Measurements from ENCODE around the gene MAP2. TPM values are rescaled to one million over a fixed set of nuclear protein-coding genes. Genes with fewer than 3 reads are reported as not detected.
A peak's percentile ranks its signal among the peaks of the same experiment; 100 is the strongest.

The MAP2 gene
- total RNA-seq, result 16.5 and 18.2 TPM in 2 replicates
- long read RNA-seq, partial matches to known transcripts, result 3 of 17 reads
- long read RNA-seq, other reads (novel, unspliced or antisense), result 13 of 17 reads

- Mint-ChIP-seq H3K4me3 (ENCODE audit: low read depth) (peak within 1 kb of the TSS; percentile 85), H3K4me1 (ENCODE audit: low read depth) (peaks cover 12% of the 10 kb centered on the region), H3K27me3 (peaks cover 10% of the 10 kb centered on the region), H3K9me3 (ENCODE audit: low read depth) (no peaks in the 10 kb centered on the region), H3K36me3 (ENCODE audit: insufficient read depth) (no peaks in the 10 kb centered on the region), H3K27ac (peak within 1 kb of the TSS; percentile 86)
- peak; percentile 99 for TF ChIP-seq CTCF (IDR thresholded peaks at IDR 0.05; ENCODE audit: unreplicated experiment)
- DNase-seq (ENCODE audit: low spot score, unreplicated experiment), result peak; percentile 87
Measured at GRCh38 chr2:209423562-209424198, at the start of gene MAP2. MAP2 (plus strand) TSS chr2:209424047; CDS start chr2:209653171, 229,124 bp downstream.

- Mint-ChIP-seq H3K4me3 (ENCODE audit: low read depth) (no peak overlapping the region), H3K27ac (no peak overlapping the region), H3K4me1 (ENCODE audit: low read depth) (no peaks in the 10 kb centered on the region), H3K9me3 (ENCODE audit: low read depth) (peaks cover 25% of the 10 kb centered on the region), H3K36me3 (ENCODE audit: insufficient read depth) (peaks cover 7% of the 10 kb centered on the region), H3K27me3 (no peaks in the 10 kb centered on the region)
- no peak for DNase-seq (ENCODE audit: low spot score, unreplicated experiment)
- TF ChIP-seq CTCF (IDR thresholded peaks at IDR 0.05; ENCODE audit: unreplicated experiment), result no peak
Measured at GRCh38 chr2:209376686-209377085, 47.2 kb upstream of the MAP2 start.

- no peak for TF ChIP-seq CTCF (IDR thresholded peaks at IDR 0.05; ENCODE audit: unreplicated experiment)
- Mint-ChIP-seq H3K4me3 (ENCODE audit: low read depth) (no peak overlapping the region), H3K27ac (no peak overlapping the region), H3K36me3 (ENCODE audit: insufficient read depth) (no peaks in the 10 kb centered on the region), H3K4me1 (ENCODE audit: low read depth) (peaks cover 5% of the 10 kb centered on the region), H3K9me3 (ENCODE audit: low read depth) (peaks cover 2% of the 10 kb centered on the region), H3K27me3 (no peaks in the 10 kb centered on the region)
- no peak for DNase-seq (ENCODE audit: low spot score, unreplicated experiment)
Measured at GRCh38 chr2:209380293-209380692, 43.6 kb upstream of the MAP2 start.

- no peaks in the 10 kb centered on the region for H3K36me3 Mint-ChIP-seq (ENCODE audit: insufficient read depth)
- TF ChIP-seq CTCF (IDR thresholded peaks at IDR 0.05; ENCODE audit: unreplicated experiment), result no peak
- H3K4me1 Mint-ChIP-seq (ENCODE audit: low read depth), result peaks cover 5% of the 10 kb centered on the region
- no peak for DNase-seq (ENCODE audit: low spot score, unreplicated experiment)
- no peak overlapping the region for H3K4me3 Mint-ChIP-seq (ENCODE audit: low read depth)
- no peak overlapping the region for H3K27ac Mint-ChIP-seq
- no peaks in the 10 kb centered on the region for H3K9me3 Mint-ChIP-seq (ENCODE audit: low read depth)
- no peaks in the 10 kb centered on the region for H3K27me3 Mint-ChIP-seq
Measured at GRCh38 chr2:209381091-209381490, 42.8 kb upstream of the MAP2 start.

GRCh38 chr2:209382775-209383174 is 41.1 kb upstream of the MAP2 start:
- no peak overlapping the region for H3K27ac Mint-ChIP-seq
- no peak for TF ChIP-seq CTCF (IDR thresholded peaks at IDR 0.05; ENCODE audit: unreplicated experiment)
- no peak overlapping the region for H3K4me3 Mint-ChIP-seq (ENCODE audit: low read depth)

More at GRCh38 chr2:209382775-209383174, 41.1 kb upstream of the MAP2 start:
- DNase-seq (ENCODE audit: low spot score, unreplicated experiment), result no peak
- no peaks in the 10 kb centered on the region for H3K9me3 Mint-ChIP-seq (ENCODE audit: low read depth)
- H3K36me3 Mint-ChIP-seq (ENCODE audit: insufficient read depth), result no peaks in the 10 kb centered on the region
- peaks cover 5% of the 10 kb centered on the region for H3K4me1 Mint-ChIP-seq (ENCODE audit: low read depth)
- no peaks in the 10 kb centered on the region for H3K27me3 Mint-ChIP-seq
